Measurements from ENCODE around the gene FBLN1.

FBLN1 gene

DNA sequence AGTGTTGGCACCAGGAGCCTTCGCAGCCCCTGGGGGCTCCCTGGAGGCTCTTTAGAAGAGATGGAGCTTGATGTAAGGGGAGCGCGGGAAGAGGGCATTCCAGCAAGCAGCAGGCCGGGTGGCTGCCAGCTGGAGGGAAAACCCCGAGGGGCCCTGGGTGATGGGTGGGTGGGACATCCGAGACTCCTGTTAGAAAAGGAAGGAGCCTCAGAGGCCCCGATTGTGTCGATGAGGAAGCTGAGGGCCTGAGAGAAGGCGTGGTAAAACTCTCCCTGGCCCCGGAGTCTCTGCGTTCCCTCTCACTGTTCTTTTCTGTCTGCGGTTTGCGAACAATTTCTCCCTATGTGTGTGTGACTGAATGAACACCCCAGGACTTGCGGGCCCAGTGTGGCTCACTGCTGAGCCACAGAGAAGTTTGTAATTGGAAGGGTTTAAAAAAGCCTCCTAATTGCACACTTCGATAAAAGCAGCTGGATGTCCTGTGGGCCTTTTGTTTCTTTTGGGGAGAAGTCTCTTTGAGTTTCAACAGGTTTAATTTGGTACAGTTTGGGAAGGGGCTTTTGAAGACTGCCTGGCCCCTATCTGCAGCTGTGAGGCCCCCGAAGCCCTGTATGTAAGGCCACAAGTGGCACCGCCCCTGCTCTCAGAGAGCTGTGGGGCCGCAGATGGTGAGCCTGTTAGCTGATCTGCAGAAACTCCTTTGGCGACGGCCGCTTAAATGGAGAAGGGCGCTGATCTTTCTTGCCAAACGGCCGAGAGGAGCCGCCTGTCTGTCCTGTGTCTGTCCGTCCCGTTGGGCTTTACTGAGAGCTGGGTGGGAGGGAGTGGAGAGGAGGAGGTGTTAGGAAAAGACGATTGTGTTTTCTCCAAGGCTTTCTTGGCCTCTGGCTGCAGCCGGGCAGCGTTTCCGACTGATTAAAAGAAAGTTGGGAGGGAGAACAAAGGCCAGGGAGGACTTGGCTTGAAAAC is 2.0 kb downstream of the FBLN1 start:
- peak; percentile 79 for DNase-seq

DNA sequence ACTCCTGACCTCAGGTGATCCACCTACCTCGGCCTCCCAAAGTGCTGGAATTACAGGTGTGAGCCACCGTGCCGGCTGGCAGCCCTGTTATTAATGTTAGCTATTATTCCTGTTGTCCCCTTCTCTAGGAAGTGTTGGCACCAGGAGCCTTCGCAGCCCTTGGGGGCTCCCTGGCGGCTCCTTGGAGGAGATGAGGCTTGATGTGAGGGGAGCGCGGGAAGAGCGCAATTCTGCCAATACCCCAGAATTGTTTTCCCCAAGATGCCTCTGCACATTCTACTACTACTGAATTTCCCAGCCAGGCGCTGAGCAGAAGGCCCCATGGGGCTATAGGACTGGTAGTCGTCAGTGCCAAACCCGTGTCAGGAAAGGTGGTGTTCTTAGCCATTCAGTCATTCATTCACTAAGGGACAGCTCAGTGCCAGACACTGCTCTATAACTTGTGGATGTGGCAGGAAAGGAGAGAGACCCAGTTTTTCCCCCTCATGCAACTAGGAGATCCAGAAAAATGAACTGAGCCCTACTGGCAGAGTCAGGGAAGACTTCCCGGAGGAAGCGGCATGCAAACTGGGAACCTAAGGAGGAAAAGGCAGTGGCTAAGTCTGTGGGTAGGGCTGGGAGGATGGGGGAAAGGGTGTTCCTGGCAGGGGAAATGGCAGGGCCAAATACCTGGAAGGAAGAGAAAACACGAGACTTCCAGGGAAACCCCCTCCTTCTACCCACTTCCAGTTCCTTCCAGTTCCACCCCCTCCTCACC is 3.5 kb downstream of the FBLN1 start:
- DNase-seq, result no peak

DNA sequence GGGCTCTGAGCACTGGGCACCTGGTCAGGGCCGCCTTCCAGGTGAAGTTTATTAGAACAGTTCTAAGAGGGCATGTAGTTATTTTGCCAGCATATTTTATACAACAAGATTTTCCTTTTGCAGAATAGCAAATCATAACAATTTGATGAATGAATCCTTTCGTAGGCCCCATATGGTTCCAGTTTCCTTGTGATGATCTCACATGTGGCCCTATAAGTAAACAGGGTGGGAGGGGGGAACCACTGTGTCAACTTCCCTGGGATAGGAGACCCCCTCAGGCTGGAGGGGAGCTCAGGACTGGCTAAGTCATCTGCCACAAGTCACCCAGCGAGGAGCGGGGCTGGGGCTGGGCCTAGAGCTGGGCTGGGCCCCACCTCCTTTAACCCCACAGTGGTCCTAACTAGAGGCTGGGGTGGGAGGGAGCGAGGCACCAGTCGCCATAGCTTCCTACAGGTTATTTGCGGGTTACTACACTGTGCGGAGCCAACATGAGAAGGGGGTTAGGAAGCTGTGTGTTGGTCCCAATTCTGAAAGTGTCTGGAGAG is 4.2 kb downstream of the FBLN1 start:
- DNase-seq, result no peak

DNA sequence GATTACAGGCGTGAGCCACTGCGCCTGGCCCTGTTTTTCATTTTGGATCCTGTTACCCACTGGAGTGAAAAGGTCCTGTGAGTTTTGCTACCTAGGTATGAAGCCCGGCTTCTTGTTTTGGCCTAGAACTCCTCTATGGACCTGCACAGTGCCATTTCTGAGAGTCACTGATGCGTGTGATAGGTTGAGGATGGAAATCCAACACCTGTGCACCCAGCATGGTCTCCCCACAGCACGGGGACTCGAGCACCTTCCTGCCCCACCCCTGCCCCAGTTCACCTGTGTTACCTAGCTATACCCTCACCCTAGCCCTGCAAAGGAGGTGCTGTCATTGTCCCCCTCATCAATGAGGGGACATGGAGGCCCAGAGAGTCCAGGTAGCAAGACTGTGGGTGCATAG is 5.1 kb downstream of the FBLN1 start:
- no peak for DNase-seq

DNA sequence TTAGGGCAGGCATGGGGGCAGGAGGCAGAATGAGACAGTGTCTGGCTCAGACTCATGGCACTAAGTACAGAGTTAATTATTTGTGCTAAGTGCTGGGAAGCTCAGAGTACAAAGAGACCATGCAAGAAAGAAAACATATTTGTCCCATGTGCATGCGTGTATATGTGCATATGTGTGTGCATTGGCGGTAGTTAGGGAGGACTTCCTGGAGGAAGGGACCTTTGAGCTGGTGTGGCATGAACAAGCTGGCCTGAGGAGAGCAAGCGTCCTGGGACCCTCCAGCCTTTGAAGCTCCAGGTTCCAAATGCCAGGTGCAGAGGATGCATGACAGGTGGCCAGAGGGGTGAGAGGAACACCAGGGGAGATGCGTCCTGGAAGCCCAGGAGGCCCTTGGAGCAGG is 6.1 kb downstream of the FBLN1 start:
- DNase-seq, result no peak

DNA sequence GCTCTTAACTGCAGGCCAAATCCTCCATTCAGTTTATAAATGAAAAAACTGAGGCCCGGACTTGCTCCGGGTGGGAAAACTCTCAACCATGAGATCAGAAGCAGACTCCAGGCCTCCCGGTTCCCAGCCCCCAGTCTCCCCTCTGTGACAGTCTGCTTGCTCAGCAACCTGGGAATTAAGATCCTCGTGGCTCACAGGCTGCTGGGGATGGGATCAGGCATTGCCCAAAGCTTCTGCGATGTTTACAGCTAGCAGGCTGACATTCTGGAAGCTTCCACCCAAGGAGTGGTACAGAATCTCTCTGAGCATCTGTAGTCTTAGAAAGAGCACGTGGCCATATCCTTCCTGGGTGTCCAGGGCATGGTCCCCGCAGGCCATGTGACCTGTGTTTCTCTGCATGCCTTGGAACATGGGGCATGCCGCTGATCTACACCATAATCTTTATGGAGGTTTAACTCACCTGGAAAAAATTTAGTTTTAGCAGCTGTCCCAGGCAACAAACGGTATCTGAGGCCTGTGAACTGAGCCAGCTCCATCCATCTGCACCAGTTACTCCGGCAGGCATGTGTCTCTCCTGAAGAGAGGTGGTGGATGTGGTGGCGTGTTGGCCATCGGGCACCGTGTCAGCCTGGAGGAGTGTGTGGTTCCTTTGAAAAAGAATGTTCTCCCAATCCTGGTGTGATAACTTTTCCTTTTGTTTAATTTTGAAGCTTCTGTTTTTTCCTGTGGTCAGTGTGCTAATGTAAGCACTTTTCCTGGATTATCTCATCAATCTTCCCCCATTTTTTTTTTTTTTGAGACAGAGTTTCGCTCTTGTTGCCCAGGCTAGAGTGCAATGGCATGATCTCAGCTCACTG is 7.9 kb downstream of the FBLN1 start:
- DNase-seq, result peak; percentile 9

DNA sequence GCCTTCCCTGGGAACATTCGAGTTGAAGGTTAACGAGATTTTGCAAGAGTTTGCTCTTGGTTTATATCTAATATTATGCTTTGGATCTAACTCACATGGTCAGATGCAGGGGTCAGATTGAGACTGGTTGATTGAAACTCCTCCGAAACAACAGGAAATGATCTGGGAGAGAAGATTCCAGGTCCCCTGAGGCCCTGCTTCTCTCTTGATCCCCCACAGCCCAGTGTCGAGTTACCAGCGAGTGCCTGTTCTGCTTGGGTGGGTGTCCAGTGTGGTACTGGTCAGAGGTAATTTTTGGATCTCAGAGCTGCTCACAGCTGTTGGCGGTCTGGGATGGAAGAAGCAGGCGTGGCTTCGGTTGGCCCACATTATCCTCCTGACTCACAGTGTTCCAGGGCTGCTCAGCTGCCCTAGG is 9.2 kb downstream of the FBLN1 start:
- DNase-seq, result no peak

DNA sequence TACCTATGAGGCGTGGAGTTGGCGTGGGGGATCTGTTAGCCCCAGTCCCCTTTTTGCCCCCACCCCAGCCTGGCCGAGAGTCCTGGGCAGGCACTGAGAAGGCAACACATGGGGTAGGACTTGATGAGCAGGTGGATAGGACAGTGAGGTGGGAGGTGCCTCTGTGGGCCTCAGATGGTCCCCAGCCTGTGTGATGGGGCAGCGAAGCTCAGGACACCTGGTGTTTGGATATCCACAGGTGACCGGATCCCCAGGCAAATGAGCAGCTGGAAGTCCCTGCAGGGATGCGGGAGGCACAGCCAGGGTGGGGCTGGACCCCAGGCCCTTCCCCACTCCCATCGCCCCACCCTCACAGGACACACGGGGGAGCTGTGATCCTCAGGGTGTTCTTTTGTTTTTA is 9.7 kb downstream of the FBLN1 start:
- DNase-seq, result no peak

DNA sequence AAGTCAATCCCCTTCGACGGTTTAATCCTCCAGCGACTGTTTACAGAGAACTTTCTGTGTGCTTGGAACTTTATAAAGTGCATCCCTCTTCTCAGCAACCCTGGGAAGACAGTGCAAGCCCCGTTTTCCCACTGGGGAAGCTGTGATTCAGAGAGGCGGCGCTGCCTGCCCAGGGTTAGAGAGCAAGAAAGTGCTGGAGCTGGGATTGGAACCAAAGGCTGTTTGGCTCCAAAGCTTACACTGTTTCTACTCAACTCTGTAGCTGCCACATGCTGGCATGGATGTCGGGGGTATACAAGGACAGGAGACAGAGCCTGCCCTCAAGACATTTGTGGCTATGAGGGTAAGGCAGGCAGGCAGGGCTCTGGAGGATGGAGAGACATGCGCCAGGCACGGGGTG is 13.0 kb downstream of the FBLN1 start:
- DNase-seq, result no peak

DNA sequence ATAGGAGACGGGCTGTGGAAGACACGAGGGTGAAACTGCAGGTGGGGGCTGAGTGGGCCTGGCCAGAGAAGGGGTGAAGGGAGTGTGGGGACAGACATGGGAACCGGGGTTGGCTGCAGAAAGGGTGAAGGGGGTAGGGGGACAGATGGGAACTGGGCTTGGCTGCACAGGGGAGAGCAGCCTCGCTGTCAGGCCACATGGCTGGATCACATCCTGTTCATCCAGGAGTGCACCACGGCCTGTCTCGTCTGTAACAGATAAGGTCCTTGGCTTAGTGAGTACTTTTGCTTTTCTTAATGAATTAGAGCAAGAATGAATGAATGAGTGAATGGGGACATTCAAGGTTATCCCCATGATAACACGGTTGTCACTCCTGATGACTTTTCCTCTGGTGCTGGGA is 13.5 kb downstream of the FBLN1 start:
- no peak for DNase-seq

DNA sequence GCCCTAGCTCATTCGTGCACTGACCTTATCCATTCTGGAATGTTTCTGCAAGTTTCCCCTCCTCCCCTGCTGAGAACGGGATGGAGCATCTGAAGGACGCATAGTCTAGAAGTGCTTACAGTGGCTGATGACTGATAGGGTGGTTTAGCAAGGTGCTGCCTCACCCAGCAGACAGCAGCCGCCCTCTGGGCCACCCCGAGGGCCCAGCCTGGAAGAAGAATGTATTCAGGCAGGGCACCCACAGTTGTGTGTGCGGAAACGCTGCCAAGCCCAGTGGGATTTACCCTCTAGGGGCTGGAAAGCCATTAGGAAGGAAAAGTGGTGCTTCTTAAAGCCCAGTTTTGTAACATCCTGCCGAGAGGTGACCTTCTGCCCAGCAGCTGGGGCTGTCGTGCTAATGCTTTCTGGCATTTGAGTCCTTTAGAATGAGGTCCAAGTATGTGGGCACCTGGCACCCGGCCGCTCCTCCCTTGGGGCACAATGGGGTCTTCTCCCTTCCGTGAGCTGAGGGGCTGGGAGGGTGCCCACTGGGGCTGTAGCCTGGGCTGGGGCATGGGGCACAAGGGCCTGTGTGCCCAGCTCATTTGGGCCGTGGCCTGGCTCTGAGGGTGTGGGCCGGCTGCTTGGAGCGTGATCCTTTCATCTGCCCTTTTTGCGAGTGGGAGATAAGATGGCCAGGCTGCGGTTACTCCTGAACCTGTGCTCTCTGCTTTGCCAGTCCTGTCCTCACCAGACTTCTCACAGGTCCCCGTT is 14.4 kb downstream of the FBLN1 start:
- no peak for DNase-seq

DNA sequence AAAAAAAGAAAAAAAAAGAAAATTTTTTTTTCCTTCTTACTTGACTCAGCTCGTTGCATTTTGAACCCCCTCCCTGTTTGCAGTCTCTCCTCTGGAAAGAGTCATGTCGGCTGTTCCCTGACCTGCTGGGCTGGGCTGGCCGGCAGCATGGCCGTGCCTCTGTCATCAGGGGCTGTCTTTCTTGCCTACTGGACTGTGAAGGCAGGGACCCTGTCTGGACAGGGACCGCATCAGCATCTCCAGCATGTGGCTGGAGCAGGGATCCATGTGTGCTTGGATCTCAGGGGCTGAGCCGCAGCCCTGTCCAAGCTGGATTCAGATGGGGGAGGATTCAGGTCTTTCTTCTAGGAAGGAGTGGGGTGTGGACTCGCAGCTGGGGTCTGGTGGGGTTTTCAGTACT is 15.5 kb downstream of the FBLN1 start:
- no peak for DNase-seq

DNA sequence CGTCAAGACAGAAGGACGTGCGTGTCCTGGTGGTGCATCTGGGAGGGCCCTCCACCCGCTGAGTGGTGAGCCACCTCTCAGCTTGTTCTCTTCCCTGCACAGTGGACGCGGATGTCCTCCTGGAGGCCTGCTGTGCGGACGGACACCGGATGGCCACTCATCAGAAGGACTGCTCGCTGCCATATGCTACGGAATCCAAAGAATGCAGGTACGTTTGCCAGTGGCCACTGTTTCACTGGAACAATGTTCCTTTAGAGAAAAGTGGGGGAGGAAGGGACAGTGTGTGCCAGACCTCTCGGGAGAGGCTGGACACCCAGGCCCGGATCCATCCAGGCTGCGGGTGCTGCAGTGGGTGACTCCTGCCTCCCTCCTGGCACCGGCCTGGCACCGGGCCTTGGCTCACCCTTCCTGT is 15.9 kb downstream of the FBLN1 start:
- DNase-seq, result no peak

DNA sequence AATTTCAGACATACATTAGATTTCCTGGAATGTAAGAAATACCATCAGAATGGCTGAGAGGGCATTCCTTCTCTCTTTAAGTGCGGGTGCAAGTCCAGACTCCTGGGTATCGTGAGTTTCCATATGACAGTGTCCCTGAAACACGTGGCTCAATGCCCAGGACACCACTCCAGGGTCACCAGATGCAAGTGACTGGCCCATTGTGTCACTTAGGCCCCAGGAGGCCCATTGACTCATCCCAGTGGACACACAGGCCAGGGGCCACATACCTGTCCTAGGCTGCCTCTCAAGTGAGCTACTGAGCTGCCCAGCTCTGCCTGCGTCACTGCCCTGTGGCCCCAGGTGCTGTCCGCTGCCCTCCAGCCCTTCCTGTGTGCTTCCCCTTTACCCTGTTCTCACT is 18.5 kb downstream of the FBLN1 start:
- no peak for DNase-seq

DNA sequence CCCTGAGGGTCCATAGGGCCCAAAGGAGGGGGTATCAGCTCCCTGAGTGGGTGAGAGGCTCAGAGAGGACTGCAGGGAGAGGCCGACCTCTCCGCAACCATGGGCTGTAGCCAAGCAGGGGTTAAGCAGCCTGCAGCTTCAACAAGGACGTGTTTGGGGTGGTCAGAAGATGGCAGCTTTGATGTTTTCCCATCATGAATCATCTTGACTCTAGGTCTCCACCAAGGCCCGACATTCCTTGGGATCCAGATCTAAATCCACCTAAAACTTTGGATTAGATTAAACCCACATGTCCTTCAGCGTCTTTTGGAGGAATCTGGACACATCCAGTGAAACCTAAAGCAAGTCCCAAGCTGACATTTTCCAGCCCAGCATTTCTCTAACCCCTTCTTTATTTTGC is 19.8 kb downstream of the FBLN1 start:
- DNase-seq, result no peak

DNA sequence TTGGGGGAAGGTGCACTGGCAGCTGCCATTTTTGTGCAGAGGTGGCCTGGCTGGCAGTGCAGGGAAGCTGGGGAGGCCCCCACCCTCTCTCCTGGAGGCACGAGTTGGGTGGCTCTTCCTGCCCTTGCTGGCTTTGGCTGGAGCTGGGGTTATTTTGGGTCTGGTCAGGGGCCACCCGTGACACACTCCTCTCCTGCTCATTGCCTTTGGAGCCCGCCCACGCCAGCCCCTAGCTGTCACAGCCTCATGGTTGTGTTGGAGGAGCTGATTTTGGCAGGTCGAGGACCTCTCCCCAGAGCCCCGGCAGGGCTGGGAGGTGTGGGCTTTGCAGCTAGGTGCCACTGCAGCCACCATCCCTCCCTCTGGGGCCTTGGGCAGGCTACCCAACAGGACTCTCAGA is 21.5 kb downstream of the FBLN1 start:
- no peak for DNase-seq

DNA sequence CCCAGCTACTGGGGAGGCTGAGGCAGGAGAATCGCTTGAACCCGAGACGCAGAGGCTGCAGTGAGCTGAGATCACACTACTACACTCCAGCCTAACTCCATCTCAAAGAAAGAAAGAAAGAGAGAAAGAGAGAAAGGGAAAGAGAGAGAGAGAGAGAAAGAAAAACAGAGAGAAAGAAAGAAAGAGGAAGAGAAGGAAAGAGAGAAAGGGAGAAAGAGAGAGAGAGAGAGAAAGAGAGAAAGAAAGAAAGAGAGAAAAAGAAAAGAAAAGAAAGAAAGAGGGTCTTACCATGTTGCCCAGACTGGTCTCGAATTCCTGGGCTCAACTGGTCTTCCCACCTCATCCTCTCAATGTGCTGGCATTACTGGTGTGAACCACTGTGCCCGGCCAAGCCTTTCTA is 22.3 kb downstream of the FBLN1 start:
- DNase-seq, result no peak

DNA sequence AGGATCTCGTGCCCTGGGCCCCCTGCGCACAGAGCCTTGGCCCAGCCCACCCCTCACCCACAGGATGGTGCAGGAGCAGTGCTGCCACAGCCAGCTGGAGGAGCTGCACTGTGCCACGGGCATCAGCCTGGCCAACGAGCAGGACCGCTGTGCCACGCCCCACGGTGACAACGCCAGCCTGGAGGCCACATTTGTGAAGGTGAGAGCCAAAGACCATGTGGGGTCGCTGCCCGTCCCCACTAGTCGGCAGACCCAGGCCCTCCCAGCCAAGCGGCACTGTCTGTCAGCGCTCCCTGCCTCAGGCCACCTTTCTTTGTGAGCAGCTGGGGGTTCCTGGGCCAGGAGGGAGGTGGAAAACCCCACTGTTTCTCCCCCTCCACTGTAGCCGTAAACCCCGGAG is 22.8 kb downstream of the FBLN1 start:
- no peak for DNase-seq

DNA sequence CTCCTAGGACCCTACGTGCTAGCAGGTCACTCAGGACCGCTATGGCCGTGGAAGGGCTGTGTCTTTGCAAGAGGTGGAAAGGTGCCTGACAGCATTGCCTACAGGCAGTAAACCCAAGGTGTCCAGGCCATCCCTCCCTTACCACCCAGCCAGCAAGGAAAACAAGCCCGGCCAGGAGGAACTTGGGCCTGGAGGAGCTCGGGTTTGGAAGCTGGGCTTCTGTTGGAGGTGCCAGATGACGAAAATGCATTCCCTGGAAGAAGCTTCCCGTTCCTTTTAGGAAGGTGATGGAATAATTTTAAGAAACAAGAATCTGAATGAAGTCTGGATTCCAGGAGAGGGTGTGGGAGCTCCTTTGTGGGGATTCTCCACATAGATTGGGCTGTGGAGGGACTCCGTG is 23.6 kb downstream of the FBLN1 start:
- no peak for DNase-seq

DNA sequence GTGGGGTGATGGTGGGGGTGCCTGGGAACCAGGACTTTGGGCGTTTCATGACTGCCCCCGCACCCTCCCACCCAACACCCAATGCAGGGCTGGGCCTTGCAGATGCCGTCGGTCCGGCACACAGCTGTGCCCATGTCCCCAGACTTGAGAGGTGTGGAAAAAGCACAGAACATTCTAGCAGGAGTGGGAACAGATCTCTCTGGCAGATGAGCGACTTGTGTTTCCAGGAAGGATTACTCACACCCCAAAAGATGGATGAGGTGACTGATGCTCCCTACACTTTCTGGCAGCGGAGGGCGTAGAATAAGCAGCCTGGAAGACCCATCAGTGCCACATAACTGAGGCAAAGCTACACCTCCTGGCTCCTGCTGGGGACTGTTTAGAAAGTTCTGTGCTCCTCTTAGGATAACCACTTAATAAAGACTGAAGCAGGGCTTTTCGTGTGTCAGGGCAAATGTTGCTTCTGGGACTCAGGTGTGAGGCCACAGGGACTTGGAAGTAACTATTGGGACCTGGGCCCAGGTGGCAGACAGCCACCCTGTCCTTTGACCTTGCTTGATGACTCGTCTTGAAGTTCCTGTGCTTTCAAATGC is 24.2 kb downstream of the FBLN1 start:
- DNase-seq, result no peak

DNA sequence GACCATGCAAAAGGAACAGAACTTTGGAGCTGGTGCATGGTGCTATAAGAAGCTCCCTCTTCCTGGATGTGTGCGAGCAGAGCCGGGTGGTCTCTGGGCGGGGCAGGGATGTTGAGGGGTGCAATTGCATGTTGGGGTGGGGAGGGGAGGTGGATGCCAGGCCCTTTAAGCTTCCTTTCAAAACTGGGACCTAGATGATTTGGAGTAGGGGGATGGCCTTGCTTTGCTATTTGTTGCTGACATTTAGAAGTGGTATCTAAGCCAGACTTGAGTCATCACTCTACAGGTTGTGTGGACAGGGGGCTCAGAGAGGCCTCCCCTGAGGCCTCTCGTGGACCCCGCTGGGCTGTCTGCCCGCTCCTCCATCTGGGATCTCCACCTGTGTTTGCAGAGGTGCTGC is 24.8 kb downstream of the FBLN1 start:
- no peak for DNase-seq

DNA sequence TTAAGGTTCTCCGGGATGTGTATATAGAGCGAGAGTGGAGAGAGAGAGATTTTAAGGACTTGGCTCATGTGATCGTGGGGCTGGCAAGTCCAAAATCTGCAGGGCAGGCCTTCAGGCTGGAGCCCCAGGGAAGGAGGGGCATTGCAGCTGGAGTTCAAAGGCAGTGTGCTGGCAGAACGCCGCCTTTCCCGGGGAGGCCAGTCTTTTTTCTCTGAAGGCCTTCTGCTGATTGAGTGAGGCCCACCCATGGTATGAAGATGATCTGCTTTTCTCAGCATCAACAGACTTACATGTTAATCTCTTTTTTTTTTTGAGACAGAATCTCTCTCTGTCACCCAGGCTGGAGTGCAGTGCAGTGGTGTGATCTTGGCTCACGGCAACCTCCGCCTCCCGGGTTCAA is 25.4 kb downstream of the FBLN1 start:
- DNase-seq, result no peak
